Mammary epithelial cell (primary cell): ENCODE measurements around the gene GTPBP1.

Experiments used
- EZH2 ChIP-seq: IDR thresholded peaks from 2 replicates; pipeline ENCODE4 v1.6.1; 2012; ENCODE audit warnings: low read length, inconsistent platforms, borderline replicate concordance
- TF ChIP-seq, protein P1 (sequence below), 2 donors: IDR thresholded peaks in 1 of 2; conservative IDR thresholded peaks in 1 of 2; 2 replicates each; pipeline ENCODE4 v1.5.1; 2011 to 2012; ENCODE audit warnings: inconsistent platforms in 2 of 2, low read length in 2 of 2, mild to moderate bottlenecking in 2 of 2, control low read depth in 1 of 2, low read depth in 1 of 2; ENCODE audit not compliant: insufficient read depth in 1 of 2; ENCODE audit errors: extremely low read depth in 1 of 2

DNA sequence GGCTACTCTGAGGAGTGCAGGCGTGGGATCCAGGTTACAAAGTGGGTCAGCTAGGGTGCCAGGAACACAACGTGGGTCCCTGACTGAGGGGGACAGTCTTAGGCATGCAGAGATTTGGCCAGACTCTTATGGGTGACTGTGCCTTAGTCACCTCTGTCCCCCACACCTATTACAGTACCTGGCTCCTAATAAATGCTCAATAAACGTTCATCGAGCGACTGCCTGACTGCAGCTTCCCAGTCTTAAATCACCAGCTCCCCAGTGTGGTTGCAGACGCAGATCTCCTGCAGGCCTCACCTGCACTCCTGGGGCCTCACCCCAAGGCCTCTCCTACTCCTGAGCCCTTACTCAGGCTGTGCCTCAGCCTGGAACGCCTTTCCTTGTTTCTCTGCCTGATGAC is 53.3 kb downstream of the GTPBP1 start:
- TF ChIP-seq, protein P1, sequence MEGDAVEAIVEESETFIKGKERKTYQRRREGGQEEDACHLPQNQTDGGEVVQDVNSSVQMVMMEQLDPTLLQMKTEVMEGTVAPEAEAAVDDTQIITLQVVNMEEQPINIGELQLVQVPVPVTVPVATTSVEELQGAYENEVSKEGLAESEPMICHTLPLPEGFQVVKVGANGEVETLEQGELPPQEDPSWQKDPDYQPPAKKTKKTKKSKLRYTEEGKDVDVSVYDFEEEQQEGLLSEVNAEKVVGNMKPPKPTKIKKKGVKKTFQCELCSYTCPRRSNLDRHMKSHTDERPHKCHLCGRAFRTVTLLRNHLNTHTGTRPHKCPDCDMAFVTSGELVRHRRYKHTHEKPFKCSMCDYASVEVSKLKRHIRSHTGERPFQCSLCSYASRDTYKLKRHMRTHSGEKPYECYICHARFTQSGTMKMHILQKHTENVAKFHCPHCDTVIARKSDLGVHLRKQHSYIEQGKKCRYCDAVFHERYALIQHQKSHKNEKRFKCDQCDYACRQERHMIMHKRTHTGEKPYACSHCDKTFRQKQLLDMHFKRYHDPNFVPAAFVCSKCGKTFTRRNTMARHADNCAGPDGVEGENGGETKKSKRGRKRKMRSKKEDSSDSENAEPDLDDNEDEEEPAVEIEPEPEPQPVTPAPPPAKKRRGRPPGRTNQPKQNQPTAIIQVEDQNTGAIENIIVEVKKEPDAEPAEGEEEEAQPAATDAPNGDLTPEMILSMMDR (conservative IDR thresholded peaks at IDR 0.05 in 1 of 2, IDR thresholded peaks at IDR 0.05 in 1 of 2; ENCODE audit: extremely low read depth in 1 of 2, insufficient read depth in 1 of 2, low read depth in 1 of 2, low read length in 2 of 2), result no peak
- no peak for TF ChIP-seq EZH2
